T-helper 1 cell treated with Interleukin-12 subunit alpha and Interleukin-12 subunit beta and Interleukin-4 antibody, amounts not matched to agents 30 ng/mL and 1 ng/mL, for 36 hours (primary cell): Measurements from ENCODE around the gene ATF3. TPM values are rescaled to one million over a fixed set of nuclear protein-coding genes. Genes with fewer than 3 reads are reported as not detected.
"Not testable (repeated sequence)": the region's sequence is repeated elsewhere in the genome, so short reads cannot be mapped to it uniquely, and the experiment has no call there.

Source experiments
- intact Hi-C: fragments of 100-400 bp; cut with micrococcal nuclease; formaldehyde crosslinking; loops from one replicate; pipeline ENCODE4 v1.15.1; 2024
- total RNA-seq: library from RNA; stranded (reverse); gene quantifications from 2 replicates; pipeline ENCODE4 v1.2.3, GENCODE V29; 2022

The ATF3 gene
- total RNA-seq, 1 donor from 2014 or later, result 13.8 TPM

GRCh38 chr1:212647004-212647403 is 38.4 kb downstream of the ATF3 start:
- intact Hi-C loops, result no loop called here

GRCh38 chr1:212648431-212648830 is 39.9 kb downstream of the ATF3 start:
- intact Hi-C loops, result no loop called here

GRCh38 chr1:212649020-212649419 is 40.5 kb downstream of the ATF3 start:
- intact Hi-C loops, result no loop called here

GRCh38 chr1:212650228-212650627 is 41.7 kb downstream of the ATF3 start:
- intact Hi-C loops, result no loop called here

- intact Hi-C loops, result no loop called here
These were observed 43.0 kb downstream of the ATF3 start for GRCh38 chr1:212651521-212651920.

GRCh38 chr1:212651977-212652376 is 43.4 kb downstream of the ATF3 start:
- intact Hi-C loops, result no loop called here

GRCh38 chr1:212652609-212653008 is 44.0 kb downstream of the ATF3 start:
- intact Hi-C loops, result no loop called here

- intact Hi-C loops, result no loop called here
These were observed 47.3 kb downstream of the ATF3 start for GRCh38 chr1:212655668-212656440.

GRCh38 chr1:212656730-212657129 is 48.2 kb downstream of the ATF3 start:
- intact Hi-C loops, result no loop called here

GRCh38 chr1:212658250-212658649 is 49.7 kb downstream of the ATF3 start:
- intact Hi-C loops, result not testable (repeated sequence)

- intact Hi-C loops, result loop anchor here (1.0 to 2.0 kb wide), 10 partner anchors 34 to 331 kb away; partner anchors contain the start of genes BATF3, FLVCR1, NSL1 and TATDN3
These were observed 56.0 kb downstream of the ATF3 start for GRCh38 chr1:212664409-212665199.

- intact Hi-C loops, result loop anchor here (1.0 to 2.0 kb wide), 10 partner anchors 34 to 330 kb away; partner anchors contain the start of genes BATF3, FLVCR1, NSL1 and TATDN3
These were observed 56.9 kb downstream of the ATF3 start for GRCh38 chr1:212665241-212666115.

- intact Hi-C loops, result no loop called here
These were observed 57.7 kb downstream of the ATF3 start for GRCh38 chr1:212666116-212666775.

GRCh38 chr1:212667223-212668139 is 58.9 kb downstream of the ATF3 start:
- intact Hi-C loops, result no loop called here

- intact Hi-C loops, result no loop called here
These were observed 59.9 kb downstream of the ATF3 start for GRCh38 chr1:212668477-212668876.

GRCh38 chr1:212669102-212669501 is 60.5 kb downstream of the ATF3 start:
- intact Hi-C loops, result no loop called here

- intact Hi-C loops, result no loop called here
These were observed 61.0 kb downstream of the ATF3 start for GRCh38 chr1:212669600-212669999.

GRCh38 chr1:212670301-212670700 is 61.7 kb downstream of the ATF3 start:
- intact Hi-C loops, result no loop called here
